Heart left ventricle (tissue), 16 donors: ENCODE measurements around the gene INPP5K. TPM values are rescaled to one million over a fixed set of nuclear protein-coding genes. Genes with fewer than 3 reads are reported as not detected.
A peak's percentile ranks its signal among the peaks of the same experiment; 100 is the strongest.
"Not testable (repeated sequence)": the region's sequence is repeated elsewhere in the genome, so short reads cannot be mapped to it uniquely, and the experiment has no call there.

Experiments
- ATAC-seq, 4 donors: fragments of 200-7000 bp; cut with Tn5 transposase; one replicate each; pipeline ENCODE4 v1.9.1; 2020 to 2022; ENCODE audit warnings: moderate library complexity in 4 of 4, mild to moderate bottlenecking in 3 of 4, moderate number of reproducible peaks in 1 of 4
- DNase-seq, 5 donors: peaks; one replicate each; pipeline ENCODE4 v3.0.0-alpha.2; 2020
- H3K27ac ChIP-seq, 12 donors: fragments of 200-600 bp; sonication (generic) in 4 of 12; one replicate each; pipeline versions ENCODE4 v1.5.0 to v1.8.0; 2016 to 2022; ENCODE audit warnings: mild to moderate bottlenecking in 2 of 12
- H3K27me3 ChIP-seq, 9 donors: fragments of 200-600 bp; sonication (generic) in 2 of 9; one replicate each; pipeline versions ENCODE4 v1.5.1 to v1.8.0; 2016 to 2022; ENCODE audit warnings: mild to moderate bottlenecking in 3 of 9
- H3K36me3 ChIP-seq, 9 donors: fragments of 200-600 bp; sonication (generic) in 2 of 9; one replicate each; pipeline versions ENCODE4 v1.5.0 to v1.8.0; 2018 to 2022; ENCODE audit warnings: mild to moderate bottlenecking in 2 of 9
- H3K4me1 ChIP-seq, 12 donors: fragments of 200-600 bp; sonication (generic) in 4 of 12; one replicate each; pipeline versions ENCODE4 v1.5.0 to v1.8.0; 2016 to 2022; ENCODE audit warnings: mild to moderate bottlenecking in 3 of 12
- H3K4me3 ChIP-seq, 12 donors: fragments of 200-600 bp; sonication (generic) in 4 of 12; one replicate each; pipeline versions ENCODE4 v1.5.0 to v1.8.0; 2017 to 2022; ENCODE audit warnings: mild to moderate bottlenecking in 9 of 12, moderate library complexity in 4 of 12
- H3K9me3 ChIP-seq, 12 donors: fragments of 200-600 bp; sonication (generic) in 4 of 12; one replicate each; pipeline versions ENCODE4 v1.5.0 to v1.8.0; 2016 to 2022; ENCODE audit warnings: mild to moderate bottlenecking in 1 of 12
- POLR2A ChIP-seq, 2 donors: fragments of 450-650 bp; IDR thresholded peaks; one replicate each; pipeline ENCODE4 v1.6.1; 2017; ENCODE audit warnings: antibody characterized with exemption in 2 of 2, mild to moderate bottlenecking in 2 of 2, moderate library complexity in 2 of 2
- WGBS, 4 donors: extraction: QIAGEN DNeasy Blood & Tissue Kit in 2 of 4; methylation state at CpG; one replicate each; pipeline versions ENCODE4 v1.1.5 to v1.1.7; 2013 to 2018; 5-methylcytosine and 5-hydroxymethylcytosine counted together
- intact Hi-C, 10 donors: fragments of 100-400 bp; cut with DNase I; formaldehyde crosslinking; loops; one replicate each; pipeline versions ENCODE4 v1.11.1 to v1.14.2; 2022
- polyA plus RNA-seq, 2 donors: library from polyadenylated mRNA; stranded (reverse); fragments of 200-250 nt; gene quantifications; one replicate each; pipeline ENCODE4 v1.2.3, GENCODE V29; 2013
- total RNA-seq, 9 donors: library from RNA; depleted of rRNA in 2 of 9; stranded (reverse); fragments of >200 nt in 2 of 9; fragmentation: NEBNext Ultra II Directional in 3 of 9; extraction: Animal tissue kit (Norgen Biotek cat#: 25700) in 3 of 9; gene quantifications; one replicate each; pipeline versions ENCODE4 v1.1.0 to v1.2.4, GENCODE V29; 2016 to 2023
- TF ChIP-seq, protein P1 (sequence below), 12 donors: fragments of 200-600 bp; sonication (generic) in 4 of 12; IDR thresholded peaks; one replicate each; pipeline versions ENCODE4 v1.5.0 to v1.8.0; 2018 to 2022; ENCODE audit warnings: antibody characterized with exemption in 12 of 12, mild to moderate bottlenecking in 5 of 12
- donor health status: ischemic (EF 13 %, LVEDD 7.1; RV severe dilation, severe dysfunction).
- donor health status: healthy with polysubstance abuse.
- donor health status: DM: no; HTN: yes; CAD: no.
- donor health status: DM: no; HTN: no; CAD: no.
- donor health status: ischemic (EF 25% LVEDD 6.9; RV normal size, moderate dysfunction).
- donor health status: ischemic (EF 25% LVEDD 5.7; RV mildly dilated, moderate dysfunction).
- donor health status: healthy.
- donor health status: DM: yes; HTN: yes; CAD: no.
- donor health status: ischemic (EF 35%, LVEDD 5.7; RV mildly dilated, moderate dysfunction).
- donor health status: nonischemic (EF 11% LVEDD 7.7; RV severe dilation, severe dysfunction).
- donor health status: DM: yes; HTN: yes; CAD: no.
- donor health status: PGD.
- donor health status: ischemic (EF 29% LVEDD 5.4; RV normal size, mild dysfunction).
- donor health status: nonischemic (EF 23%, LVEDD 6.1; RV moderate dilation, normal function).

The INPP5K gene
- total and polyA plus RNA-seq, 11 donors: 21.9 to 128 (median 33.4) TPM

DNA sequence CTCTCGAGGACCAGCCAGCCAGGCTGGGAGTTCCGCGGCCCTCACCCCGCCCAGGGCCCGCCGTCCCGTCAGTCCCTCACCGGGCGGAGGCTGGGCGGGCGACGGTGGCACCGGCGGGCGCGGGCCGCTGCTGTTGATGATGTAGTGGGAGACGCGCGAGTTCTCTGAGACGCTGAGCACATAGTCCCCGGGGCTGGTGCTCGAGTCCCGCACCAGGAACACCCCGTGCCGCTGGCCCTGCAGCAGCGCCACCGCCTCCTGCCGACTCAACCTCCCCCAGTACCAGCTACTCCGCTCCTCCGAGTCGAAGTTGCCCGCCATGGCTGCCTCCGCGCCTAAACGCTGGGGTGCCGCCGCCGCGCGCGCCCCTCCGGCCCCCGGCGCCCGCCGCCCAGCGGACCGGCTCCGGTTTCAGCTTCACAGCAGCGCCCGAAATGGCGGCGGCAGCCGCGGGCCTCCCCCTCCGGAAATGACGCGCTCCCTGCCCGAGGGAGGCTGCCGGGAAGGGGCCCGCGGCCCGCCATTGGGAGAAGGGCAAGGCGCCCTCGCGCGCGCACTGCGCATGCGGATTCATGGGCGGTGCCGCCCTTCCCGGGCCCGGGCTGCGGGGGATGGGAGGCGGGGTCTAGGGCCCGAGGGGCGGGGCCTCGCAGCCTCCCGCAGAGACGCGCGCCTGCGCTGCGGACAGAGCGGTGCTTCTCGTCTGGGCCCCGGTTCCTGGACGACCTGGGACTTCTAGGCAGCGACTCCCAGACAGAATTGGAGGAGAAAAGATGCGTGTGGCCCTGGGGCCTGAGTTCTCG is 60.4 kb downstream of the INPP5K start, which contains the start of gene CRK:
Gene CRK, minus strand, starts transcription at position 436 of the 803 bp plus-strand sequence. Its CDS starts 115 bp downstream, at position 321.
- H3K4me3 ChIP-seq: peak within 1 kb of the TSS; percentile 84 to 100 (median 94)
- H3K27me3 ChIP-seq: no peaks in the 10 kb centered on the region
- DNase-seq: peak; percentile 96 to 100 (median 98)
- peak within 1 kb of the TSS; percentile 89 to 99 (median 98) for H3K27ac ChIP-seq
- TF ChIP-seq, protein P1, sequence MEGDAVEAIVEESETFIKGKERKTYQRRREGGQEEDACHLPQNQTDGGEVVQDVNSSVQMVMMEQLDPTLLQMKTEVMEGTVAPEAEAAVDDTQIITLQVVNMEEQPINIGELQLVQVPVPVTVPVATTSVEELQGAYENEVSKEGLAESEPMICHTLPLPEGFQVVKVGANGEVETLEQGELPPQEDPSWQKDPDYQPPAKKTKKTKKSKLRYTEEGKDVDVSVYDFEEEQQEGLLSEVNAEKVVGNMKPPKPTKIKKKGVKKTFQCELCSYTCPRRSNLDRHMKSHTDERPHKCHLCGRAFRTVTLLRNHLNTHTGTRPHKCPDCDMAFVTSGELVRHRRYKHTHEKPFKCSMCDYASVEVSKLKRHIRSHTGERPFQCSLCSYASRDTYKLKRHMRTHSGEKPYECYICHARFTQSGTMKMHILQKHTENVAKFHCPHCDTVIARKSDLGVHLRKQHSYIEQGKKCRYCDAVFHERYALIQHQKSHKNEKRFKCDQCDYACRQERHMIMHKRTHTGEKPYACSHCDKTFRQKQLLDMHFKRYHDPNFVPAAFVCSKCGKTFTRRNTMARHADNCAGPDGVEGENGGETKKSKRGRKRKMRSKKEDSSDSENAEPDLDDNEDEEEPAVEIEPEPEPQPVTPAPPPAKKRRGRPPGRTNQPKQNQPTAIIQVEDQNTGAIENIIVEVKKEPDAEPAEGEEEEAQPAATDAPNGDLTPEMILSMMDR (IDR thresholded peaks at IDR 0.05): peak in 4 of 12 donors; percentile 11 to 48 (median 16)
- TF ChIP-seq POLR2A (IDR thresholded peaks at IDR 0.05): peak; percentile 71 to 93
- H3K36me3 ChIP-seq: peaks cover 0 to 17% (median 8%) of the 10 kb centered on the region in 9 donors
- intact Hi-C loops: loop anchor here (1.0 to 10.0 kb wide), 13 partner anchors 35 to 91 kb away; partner anchors contain the start of genes INPP5K (in 7 of the 10) and MYO1C (in 5 of the 10)
- 0 to 1% (median 1%) methylated on average over 29 to 93 of the region's 93 CpGs for WGBS, 4 donors
- ATAC-seq: peak; percentile 90 to 96 (median 94)
- H3K9me3 ChIP-seq: no peaks in the 10 kb centered on the region
- H3K4me1 ChIP-seq: peaks cover 6 to 62% (median 54%) of the 10 kb centered on the region in 12 donors

DNA sequence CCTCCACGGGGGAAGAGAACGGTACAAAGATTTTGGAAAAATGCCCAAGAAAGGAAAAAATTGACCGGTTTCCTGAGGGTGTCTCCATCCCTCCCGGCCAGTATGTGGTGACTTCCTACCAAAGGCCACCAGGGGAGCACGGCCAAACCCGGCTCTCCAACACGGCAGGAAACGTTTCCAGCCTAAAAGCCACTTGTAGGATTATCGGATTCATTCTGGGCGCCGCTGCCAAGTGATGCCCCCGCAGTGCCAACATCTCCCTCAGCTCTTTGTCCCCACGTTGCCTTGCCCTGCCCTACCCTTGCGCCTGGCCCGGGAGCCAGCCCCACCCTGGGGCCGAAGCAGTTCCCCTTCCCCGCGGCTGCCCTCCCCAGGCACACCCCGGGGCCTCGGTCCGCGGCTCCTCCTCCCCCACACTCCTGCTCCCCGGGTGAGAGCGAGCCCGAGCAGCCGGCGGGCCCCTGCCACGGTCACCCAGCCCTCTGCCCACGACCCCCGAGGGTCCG is 61.1 kb downstream of the INPP5K start:
- peak overlapping the region; percentile 89 to 99 (median 98) for H3K27ac ChIP-seq
- peaks cover 6 to 61% (median 48%) of the 10 kb centered on the region in 12 donors for H3K4me1 ChIP-seq
- H3K27me3 ChIP-seq: no peaks in the 10 kb centered on the region
- intact Hi-C loops: loop anchor here (2.0 to 10.0 kb wide), 10 partner anchors 37 to 91 kb away; partner anchors contain the start of genes INPP5K (in 5 of the 10) and MYO1C (in 5 of the 10)
- DNase-seq (peak; percentile 74 to 85 (median 80)), ATAC-seq (peak; percentile 18 to 63 (median 59))
- peaks cover 0 to 18% (median 8%) of the 10 kb centered on the region in 9 donors for H3K36me3 ChIP-seq
- 0 to 1% (median 0%) methylated on average over 27 to 31 of the region's 31 CpGs for WGBS, 4 donors
- H3K4me3 ChIP-seq: peak overlapping the region; percentile 84 to 100 (median 94)
- TF ChIP-seq, protein P1 (IDR thresholded peaks at IDR 0.05): peak in 11 of 12 donors; percentile 25 to 73 (median 61)
- TF ChIP-seq POLR2A (IDR thresholded peaks at IDR 0.05): no peak
- no peaks in the 10 kb centered on the region for H3K9me3 ChIP-seq

DNA sequence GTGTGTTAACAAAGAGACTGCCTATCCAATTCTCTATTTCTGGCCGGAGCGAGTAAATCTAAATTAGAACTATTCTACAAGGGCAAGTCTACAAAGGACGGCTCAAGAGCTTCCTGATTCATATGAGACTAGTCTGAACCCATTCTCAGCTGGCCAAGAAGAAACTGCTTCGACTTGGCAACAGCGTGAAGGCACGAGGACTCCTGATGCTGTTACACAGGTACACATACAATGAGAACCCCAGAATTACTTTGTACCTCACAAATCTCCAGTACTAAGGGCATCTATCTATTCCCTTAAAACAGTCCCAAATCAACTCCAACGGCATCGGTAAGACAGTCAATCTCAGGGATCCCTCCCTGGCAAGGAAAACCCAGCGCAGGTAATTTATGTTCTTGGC is 61.9 kb downstream of the INPP5K start:
- intact Hi-C loops: loop anchor here in 8 of 10 donors (2.0 to 10.0 kb wide), 8 partner anchors 56 to 90 kb away; partner anchors contain the start of gene INPP5K (in 3 of the 8)
- no peaks in the 10 kb centered on the region for H3K9me3 ChIP-seq
- H3K4me3 ChIP-seq: peak overlapping the region; percentile 84 to 100 (median 94)
- peaks cover 0 to 21% (median 8%) of the 10 kb centered on the region in 9 donors for H3K36me3 ChIP-seq
- DNase-seq: no peak
- no peak for TF ChIP-seq POLR2A (IDR thresholded peaks at IDR 0.05)
- TF ChIP-seq, protein P1 (IDR thresholded peaks at IDR 0.05): no peak
- H3K27me3 ChIP-seq: no peaks in the 10 kb centered on the region
- peaks cover 6 to 59% (median 42%) of the 10 kb centered on the region in 12 donors for H3K4me1 ChIP-seq
- no peak for ATAC-seq
- peak overlapping the region; percentile 33 to 99 (median 98) for H3K27ac ChIP-seq
- 31 to 44% (median 36%) methylated on average over 9 of the region's 9 CpGs for whole genome bisulfite sequencing, 4 donors

DNA sequence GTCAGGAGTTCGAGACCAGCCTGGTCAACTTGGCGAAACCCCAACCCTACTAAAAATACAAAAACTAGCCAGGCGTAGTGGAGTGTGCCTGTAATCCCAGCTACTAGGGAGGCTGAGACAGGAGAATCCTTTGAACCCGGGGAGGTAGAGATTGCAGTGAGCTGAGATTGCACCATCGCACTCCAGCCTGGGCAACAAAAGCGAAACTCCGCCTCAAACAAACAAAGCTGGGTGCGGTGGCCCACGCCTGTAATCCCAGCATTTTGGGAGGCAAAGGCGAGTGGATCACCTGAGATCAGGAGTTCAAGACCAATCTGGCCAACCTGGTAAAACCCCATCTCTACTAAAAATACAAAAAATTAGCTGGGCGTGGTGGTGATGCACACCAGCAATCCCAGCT is 62.7 kb downstream of the INPP5K start:
- H3K9me3 ChIP-seq, DNase-seq, H3K27me3 ChIP-seq, ATAC-seq: not testable (repeated sequence)
- WGBS, 4 donors: 89 to 93% (median 91%) methylated on average over 11 of the region's 11 CpGs
- peak overlapping the region in 7 of 12 donors; percentile 16 to 99 (median 97) for H3K27ac ChIP-seq
- intact Hi-C loops: loop anchor here in 8 of 10 donors (2.0 to 10.0 kb wide), 8 partner anchors 55 to 89 kb away; partner anchors contain the start of gene INPP5K (in 3 of the 8)
- peaks cover 6 to 67% (median 47%) of the 10 kb centered on the region in 12 donors for H3K4me1 ChIP-seq
- peaks cover 0 to 27% (median 8%) of the 10 kb centered on the region in 9 donors for H3K36me3 ChIP-seq
- H3K4me3 ChIP-seq: peak overlapping the region in 1 of 12 donors; percentile 90
